ENCODE measurements around the gene TMEM179.

Gene TMEM179

DNA sequence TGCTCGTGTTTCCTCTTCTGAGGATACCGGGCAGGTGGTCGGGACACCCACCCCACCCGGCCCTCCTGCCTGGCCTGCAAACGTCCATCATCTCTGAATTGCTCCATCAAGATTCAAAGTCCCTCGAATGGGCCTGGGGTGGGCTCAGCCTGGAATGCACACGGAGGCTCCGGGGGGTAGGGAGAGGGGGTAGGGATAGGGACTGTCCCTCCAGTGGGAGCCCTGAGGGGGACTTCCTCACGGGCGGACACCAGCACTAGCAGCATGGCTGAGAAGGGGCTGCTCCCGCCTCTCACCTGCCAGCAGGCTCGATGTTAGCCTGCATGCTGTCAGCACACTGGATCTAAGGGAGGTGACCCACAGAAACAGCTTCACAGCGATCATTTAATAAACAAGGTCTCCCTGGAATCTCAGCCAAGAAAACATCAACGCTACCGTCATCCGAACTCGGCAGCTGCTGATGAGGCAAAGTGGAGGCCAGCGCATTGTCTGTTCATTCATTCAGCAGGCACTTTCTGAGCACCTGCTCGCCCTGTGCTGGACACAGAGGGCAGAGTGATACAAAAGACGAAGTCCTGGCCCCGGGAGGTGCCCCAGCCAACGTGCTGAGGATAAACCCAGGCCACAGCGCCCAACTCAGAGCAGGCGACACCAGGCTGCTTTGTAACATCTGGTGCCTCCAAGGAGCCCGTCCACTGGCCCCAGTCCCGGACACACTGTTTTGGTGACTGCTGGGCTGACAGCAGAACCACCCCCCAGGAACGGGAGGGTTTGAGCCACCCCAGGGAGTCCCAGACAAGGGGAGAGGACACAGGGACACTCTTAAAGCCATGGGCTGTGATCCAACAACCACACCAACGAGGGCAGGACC, 6.3 kb downstream of the TMEM179 start:
- DNase-seq: no peak

DNA sequence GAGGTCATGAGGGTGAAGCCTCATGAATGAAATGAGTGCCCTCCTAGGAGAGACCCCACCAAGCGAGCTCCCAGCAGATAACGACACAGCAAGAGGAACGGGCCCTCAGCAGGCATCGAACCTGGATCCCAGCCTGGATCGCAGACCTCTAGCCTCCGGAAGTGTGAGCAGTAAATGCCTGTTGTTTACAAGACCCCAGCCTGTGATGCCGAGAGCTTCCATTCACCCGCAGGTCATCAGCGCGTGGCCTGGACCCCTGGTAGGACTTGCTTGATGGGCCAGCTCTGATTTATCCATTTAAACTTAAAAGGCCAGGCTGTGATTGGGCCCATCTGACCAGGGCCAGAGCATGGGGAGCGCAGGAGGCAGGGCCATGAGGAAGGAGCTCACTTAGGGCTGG, 7.0 kb downstream of the TMEM179 start:
- DNase-seq: no peak

DNA sequence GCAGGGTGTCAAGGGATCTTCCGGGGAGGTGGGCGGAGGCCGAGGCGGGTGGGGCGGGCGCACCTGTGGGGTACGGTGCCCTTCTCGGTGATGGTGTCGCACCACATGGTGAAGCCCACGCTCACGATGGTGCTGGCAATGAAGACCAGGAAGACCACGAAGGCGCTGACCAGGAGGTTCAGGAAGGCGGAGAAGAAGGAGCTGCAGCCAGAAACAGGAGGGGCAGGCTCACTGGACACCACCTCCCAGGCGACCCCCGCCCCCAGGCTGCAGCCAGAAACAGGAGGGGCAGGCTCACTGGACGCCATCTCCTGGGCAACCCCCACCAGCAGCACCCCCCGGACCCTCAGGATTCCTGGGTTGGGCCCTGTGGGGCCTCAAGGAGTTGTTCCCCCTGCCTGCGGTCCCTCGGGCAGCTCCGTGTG, 7.6 kb downstream of the TMEM179 start:
- no peak for DNase-seq

DNA sequence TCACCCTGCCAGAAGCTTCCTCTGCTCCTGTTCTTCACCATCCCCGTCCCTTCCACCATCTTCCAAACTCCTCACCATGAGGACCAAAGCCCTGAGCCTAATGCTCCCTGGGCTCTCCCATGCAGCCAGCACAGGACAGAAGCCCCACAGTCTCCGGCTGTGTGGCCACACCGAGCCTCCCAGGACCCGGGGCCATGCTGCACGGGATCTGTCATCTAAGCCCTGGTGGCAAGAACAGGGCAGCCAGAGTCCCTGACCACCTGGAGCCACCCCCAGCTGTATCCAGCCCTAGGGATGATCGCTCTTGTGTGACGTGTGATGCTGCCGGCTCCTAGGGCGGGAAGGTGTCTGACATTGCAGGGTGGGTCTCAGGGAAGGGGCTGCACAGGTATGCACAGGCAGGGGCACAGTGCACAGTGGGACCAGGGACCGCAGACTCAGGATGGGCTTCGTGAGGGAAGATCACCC, 8.1 kb downstream of the TMEM179 start:
- no peak for DNase-seq

DNA sequence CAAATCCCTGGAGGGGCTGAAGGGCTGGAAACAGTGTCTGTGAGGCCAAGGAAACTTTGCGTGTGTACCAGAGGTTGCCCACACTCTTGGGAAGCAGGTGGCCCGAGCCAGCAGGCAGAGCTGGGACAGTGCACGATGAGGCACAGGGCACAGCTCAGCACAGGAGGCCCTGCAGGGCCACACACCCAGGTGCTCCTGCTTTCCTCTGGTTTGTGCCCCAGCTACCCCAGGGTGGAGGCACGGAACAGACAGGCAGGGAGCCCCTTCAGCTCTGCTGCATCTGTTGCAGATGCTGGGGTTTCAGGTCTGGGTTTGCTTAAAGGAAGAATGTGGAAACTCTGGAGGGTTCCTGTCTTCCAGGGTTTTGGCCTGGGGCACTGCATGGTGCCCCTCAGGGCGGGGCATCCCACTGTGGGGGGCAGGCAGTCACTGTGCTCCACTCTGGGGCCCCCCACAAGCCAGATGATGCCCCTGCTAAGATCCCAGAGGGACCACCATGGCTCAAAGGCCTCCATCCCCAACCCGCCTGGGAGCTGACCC, 8.6 kb downstream of the TMEM179 start:
- no peak for DNase-seq

DNA sequence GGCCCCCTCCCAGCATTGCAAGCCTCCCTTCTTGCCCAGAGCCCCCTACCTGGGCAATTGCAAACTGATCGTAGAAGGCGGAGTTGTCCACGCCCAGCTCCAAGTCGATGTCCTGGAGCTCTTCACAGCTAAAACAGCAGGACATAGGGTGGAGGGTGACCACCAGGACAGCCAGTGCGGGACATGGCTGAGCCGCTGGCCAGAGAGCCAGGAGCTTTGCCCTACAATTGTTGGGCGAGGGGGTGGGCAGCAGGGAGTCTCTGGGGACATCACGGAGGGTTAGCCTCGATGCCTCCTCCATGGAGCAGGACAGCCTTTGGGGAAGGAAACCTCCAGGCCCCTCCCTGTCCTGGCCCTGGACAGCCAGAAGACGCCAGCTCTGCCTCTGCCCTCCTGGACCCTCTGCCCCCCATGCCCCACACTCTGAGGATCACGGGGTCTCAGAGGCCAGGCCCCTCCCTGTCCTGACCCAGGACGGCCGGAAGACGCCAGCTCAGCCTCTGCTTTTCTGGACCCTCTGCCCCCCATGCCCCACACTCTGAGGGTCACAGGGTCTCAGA, 9.4 kb downstream of the TMEM179 start:
- no peak for DNase-seq

DNA sequence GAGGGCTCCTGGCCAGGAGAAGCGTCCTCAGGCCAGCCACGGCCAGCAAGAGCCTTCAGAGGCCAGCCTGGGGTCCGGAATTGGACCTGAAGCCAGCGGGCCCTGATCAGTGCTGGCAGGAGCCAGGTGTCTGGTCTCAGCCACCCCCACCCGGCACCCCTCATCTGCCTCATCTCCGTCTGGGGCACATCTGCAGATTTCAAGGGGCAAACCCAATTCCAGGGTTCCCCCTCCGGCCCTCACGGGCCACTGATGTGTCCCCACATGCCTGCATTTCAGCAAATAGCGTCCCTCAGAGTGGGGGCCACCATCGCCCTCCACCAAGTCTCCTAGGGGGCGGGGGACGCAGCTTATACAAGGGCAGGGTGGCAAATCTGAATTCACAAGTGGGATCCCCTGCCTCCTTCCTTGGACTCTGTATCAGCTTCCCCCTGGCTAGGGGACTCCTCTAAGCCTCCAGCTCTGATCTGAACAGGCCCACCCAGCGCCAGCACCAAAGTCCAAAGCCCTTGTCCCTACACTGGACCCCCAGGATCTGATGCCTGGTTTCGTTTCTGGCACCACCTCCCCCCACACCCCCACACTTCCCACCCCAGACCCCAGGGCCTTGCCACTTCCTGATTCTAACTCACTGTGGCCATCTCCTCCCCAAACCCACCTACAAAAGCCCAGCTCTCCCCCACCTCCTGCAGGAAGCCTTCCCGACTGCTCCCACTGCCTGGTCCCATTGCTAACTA, 10.1 kb downstream of the TMEM179 start:
- no peak for DNase-seq

DNA sequence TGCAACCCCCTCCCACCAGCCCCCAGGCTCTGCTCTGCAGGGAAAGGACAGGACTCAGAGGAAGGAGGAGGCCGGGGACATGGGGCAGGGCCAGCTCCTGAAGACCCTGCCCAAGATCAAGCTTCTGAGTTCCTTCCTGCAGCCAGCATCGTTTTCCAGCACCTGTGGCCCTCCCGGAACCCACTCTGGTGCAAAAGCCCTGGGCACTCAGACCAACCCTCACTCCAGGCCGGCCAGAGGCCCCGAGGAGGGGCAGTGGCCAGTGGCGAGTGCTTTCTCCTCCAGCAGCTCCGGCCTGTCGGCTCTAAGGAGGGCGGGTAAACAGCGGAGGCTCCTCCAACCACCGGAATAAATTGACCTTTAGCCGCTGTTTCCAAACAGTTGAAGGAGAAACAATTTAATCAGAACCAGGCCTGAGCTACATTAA, 10.8 kb downstream of the TMEM179 start:
- DNase-seq: no peak

DNA sequence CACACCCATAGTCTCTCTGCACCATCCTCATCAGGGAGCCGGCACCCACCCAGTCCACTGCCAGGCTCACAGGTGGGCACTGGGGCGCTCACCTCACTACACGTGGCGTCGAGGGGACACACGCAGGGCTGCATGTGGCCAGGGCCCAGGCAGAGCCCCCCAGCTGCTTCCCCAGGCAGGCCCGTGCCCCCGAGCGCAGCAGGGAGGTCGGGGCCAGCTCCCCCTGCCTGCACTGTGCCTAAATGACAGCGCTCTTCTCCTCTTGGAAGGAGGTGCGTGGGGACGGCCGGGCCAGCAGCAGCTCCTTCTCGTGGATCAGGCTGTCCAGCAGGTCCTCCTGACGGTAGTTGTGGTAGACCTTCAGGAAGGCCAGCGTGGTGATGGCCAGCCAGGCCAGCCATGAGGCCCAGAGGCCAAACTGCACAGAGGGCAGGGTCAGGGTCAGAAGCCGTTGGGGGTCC, 11.3 kb downstream of the TMEM179 start:
- no peak for DNase-seq

DNA sequence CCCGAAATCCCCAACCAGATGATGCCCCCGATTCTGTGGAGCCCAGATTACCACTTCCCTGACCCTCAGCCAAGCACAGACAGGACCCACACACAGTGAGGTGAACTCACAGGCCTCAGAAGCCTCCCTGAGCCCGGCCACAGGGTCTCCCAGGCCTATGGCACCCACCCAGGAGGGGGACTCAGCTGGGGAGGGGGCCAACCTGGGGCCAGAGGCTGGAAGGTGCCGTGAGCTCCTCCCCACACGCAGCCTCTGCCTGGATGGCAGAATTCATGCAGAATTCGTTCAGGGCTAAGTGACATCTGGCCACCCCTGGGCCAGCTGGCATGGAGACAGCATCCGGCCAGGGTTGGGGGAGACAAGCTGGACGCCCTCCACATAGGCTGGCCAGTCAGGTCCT, 11.8 kb downstream of the TMEM179 start:
- no peak for DNase-seq

DNA sequence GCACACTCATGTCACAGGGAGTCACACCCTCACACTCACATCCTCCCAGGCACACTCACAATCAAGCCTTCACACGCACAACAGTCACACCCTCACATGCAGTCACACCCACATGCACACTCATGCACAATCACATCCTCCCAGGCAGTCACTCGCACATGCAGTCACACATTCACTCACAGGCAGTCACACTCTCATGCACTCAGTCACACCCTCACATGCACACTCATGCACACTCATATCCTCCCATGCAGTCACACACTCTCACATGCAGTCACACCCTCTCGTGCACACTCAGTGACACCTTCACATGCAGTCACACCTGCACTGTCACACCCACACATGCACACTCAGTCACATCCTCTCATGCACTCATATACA, 12.3 kb downstream of the TMEM179 start:
- no peak for DNase-seq

DNA sequence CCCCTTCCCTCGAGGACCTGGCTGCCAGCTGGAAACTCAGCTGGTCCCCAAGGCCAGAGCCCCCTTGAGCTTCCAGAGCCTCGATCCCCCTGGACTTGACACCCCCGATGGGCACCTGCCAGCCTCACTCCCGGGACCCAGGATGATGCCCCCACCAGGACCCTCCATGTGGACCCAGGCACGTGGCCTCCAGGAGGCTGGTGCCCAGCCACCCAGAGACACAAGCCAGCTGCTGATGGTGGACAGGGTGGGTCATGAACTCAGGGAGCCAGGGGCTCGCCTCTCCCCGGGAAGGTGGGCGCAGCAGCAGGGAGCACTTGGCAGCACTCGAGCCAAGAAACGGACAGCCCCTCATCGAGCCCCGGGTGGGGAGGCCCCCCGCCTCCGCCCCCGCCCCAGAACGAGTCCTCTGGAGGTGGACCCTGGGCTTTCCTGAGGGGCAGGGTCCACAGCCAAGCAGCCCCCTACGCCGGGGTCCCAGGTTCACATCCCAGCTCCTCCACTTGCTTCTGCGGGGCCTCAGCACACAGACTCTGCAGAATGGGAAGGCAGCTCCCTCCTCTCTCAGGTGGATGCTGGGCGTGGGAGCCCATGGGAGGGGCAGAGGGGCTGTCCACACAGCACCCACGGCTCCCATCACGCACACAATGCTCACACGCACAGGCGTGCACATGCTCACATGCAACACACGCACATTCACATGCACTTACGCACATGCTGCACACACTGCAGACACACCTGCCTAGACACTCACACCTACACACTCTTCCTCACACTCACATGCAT, 12.9 kb downstream of the TMEM179 start:
- DNase-seq: no peak

DNA sequence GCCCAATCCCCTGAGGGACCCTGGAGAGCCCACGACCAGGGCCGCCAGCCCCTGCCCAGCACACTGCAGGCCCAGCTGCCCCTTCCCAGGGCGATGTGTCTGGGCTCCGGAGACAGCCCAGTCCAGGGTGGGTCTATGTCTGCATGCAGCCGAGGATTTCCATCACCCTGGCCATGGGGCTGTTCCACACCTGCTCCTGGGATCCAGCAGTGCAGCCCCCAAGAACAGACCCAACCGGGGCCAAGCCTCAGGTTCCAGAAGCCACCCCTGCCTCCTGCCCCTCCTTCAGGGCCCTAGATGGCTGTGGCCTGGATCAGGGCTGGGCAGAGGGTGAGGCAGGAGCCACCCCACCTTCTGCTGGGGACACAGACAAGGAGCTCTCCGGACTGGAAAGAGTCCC, 13.5 kb downstream of the TMEM179 start:
- no peak for DNase-seq

DNA sequence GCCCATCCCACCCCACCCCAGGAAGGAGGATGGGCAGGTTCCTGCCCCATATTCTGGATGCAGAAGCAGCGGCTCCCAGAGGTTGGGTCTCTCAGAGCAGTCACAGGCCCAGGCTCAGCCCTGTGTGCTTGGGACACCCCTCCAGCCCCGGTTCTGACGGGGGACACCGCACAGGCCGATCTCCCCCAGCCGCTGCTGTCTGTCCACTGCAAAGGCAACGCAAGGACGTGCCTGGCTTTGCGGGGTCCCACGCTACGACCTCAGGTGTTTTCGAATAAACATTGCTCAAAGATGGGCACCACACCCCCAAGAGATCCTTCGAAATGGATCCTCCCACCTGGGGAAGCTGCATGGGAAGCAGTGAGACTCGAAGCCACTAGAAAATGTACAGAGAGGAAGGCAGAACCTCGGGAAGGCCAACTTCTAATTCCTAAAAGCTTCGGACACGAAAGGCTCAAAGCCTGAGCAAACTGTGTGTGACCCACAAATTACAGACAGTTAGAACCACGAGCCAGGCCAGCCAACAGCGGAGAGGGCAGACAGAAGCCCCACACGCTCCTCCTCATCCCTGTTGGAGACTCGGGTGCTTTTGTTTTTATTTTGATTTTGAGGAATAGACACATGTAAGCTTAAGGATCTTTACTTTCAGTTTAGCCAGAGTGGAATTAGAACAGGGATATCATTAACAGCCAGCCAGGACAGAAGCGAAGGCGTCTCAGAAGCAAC, 14.2 kb downstream of the TMEM179 start:
- no peak for DNase-seq

DNA sequence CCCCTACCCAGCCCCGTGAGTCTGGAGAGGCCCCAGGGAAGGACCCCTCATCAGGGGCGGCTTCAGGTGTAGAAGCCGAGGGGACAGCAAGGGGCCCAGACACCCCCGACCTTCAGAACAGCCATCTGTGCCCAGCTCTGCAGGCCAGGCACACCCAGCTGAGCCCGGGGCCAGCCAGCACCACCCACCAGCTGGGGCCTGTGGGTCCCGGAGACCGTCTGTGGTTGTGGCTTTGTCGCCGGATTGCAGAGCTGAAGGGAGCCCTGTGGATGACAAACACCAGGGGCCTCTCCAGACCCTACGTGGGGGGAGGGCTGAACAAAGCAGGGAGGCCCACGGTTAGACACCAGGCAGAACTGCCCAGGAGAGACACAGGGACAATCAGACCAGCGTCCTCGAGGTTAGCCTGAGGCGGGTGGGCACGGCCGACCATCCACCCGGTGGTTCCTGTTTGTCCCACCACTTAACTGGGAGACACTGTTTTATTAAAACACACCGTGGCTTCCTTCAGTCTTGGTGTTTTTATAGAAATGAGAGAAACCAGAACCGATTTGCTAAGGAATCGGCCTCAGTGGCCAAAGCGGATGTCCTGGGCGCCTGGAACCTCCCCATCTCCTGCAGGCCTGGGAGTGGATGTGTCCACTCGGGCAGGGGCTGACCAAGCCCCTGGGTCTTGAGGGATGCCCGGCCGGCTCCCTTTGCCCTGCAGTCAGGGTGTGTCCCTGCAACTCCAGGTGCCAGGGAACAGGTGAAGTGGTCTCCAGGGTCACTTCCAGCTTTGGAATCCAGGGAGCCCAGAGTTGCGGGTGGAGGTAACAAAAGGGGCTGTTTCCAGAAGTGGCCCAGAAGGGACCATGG, 15.0 kb downstream of the TMEM179 start:
- DNase-seq: no peak

DNA sequence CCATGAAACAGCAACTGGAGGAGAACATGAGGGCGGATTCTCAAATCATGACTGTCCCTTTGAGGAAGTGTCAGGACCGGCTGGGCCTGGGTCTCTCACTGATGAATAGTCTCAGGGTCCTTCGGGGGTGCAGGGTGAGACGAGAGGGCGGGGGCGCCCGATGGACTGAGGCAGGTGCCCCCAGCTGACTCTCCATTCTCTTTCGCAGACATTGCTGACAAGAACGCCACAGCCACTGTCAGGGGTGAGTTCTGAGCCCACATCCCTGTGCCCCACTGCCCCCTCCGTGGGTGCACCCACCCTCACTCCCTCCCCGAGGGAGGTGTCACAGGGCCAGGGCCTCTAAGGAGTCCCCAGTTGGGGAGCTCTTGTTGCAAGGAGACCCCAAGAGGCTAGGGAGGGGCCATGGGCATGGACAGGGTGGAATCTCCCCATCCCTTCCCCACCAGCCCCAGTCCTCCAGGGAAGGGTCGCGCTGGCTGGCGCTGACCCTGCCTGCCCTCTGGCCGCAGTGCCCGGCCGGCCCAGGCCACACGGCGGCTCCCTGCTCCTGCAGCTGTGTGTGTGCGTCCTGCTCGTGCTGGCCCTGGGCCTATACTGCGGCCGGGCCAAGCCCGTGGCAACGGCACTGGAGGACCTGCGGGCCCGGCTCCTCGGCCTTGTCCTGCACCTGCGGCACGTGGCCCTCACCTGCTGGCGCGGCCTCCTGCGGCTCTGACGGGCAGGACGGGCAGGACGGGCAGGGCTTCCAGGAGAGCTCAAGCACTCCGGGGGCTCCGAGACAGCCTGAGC, 16.3 kb downstream of the TMEM179 start:
- no peak for DNase-seq

DNA sequence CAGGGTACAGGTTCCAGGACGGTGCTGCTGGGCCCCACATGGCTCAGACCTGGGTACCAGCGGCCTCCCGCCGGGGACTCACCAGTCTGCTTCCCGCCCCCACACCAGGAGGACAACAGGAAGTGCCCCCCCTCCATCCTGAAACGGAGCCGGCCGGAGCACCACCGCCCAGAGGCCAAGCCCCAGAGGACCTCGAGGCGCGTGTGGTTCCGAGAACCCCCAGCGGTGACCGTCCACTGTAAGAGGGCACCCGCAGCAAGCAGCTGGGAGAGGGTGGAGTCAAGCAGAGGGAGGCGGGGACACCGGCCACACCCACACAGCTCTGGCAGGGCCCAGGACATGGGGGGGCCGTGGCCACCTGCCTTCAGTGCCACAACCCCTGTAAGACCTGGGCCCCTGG, 16.9 kb downstream of the TMEM179 start:
- DNase-seq: no peak

DNA sequence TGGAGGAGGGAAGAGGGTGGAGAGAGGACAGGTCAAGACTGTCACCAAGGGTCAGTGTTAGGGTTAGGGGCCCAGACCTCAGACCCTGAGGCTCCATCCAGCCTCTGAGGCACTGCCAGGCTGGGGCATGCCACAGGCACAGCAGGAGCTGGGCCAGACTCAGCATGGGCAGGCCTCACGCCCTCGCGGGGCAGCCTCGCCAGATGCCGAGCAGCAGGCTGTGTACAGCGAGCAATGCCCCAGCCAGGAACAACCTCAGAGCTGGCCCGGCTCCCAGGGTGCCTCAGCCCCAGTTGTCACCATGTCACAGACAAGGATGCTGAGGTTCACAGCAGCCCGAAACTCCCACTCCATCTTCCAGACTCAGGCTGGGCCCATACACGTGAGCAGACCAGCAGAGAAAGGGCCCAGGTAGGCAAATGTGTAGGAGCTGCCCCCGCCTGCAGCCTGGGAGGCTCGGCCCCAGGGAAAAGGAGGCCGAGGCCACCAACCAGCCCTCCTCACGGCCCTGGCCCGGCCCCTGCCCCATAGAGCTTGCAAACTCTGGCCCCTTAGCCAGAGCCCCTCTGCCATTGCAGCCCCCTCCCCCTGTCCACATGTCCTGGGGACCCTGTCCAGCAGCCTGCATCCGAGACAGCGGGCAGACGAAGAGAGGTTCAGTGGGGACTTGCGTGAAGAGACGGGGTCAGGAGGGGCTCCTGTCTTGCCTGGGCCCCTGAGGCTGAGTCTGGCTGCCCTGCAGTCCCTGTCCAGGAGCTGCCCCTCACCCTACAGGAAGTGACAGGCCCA, 17.5 kb downstream of the TMEM179 start:
- DNase-seq: no peak
